Cortex of kidney (tissue), 1 donor: ENCODE results near the gene CSNK1G3.

Experiments used
- DNase-seq: peaks from one replicate; lab custom pipeline; 2025; lab: John Stamatoyannopoulos, UW

The CSNK1G3 gene

DNA sequence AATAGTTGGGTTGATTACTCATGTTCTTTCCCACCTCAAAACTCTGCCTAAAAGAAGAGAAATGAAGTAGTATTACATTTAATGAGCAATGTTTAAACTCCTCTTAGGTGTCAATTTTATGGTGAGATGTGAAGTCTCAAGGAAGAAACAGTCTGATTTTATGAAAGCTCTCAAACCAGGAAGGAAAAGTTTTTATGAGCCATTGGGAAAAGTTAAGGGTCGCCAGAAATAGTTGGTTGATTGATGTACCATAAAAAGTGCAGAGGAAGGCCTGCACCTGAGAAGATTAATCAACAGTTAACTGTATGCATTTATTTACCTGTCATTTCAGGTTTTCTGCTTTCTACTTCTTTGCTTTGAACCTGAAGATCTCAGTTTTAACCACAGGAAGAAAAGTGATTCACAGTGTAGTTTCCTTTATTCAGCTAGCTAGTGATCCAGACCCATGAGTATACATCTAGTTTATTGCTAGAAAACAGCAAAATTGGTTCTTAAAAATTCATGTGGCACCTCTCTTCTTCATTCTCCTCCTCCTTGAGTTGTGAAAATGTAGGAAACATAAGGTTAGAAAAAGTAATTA is 133.1 kb downstream of the CSNK1G3 start:
- no peak for DNase-seq

DNA sequence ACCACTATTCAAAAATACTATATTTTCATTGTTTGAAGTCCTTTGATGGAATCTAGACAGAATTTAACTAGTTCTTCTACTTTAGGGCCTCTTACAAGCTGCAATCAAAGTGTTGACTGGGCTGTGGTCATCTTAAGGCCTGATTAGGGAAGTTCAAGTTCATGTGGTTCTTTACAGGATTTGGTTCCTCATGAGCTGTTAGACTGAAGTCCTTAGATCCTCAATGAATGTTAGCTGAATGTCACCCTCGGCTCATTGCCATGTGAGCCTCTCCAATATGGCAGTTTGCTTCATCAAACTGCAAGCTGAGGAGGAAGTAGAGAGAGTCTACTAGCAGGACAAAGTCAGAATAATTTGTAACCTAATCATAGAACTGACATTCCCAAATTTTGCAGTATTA is 135.1 kb downstream of the CSNK1G3 start:
- DNase-seq = no peak

DNA sequence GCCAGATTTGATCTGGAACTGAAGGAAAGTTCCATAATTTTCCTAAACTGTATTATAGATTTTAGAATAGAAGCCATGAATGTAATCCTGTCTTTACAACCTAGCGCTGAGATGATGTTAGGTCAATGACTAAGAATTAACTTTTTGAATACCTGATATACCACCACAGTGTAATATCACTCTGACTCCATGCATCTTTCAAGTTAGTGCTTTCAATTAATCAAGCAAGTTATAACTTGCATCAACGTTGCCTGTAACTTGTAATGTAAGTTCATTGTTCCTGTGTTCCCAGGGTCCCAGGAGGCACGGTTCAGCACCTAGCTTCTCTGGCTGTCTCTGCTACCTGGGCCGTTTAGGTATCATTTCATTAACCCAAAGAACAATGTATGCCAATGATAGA is 139.3 kb downstream of the CSNK1G3 start:
- no peak for DNase-seq

GRCh38 chr5:123659011-123659410 is 147.0 kb downstream of the CSNK1G3 start:
- DNase-seq = no peak

GRCh38 chr5:123659495-123659894 is 147.5 kb downstream of the CSNK1G3 start:
- no peak for DNase-seq

DNA sequence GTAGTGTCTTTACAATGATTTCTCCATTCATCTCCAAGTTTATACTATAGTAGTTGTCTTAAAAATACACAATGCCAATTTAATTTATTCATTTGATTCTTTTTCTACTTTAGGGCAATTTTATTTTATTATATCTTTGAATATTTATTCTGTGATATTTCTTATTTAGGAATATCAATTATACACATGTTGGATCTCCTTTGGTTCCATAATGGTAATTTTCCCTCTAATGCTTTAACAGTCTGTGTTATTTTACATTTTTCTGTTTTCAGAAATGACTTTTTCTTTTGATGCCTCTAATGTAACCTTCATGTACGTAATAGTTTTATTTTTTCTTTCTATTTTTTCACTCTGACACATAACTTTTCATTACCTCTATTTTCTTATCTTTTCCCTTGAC is 153.0 kb downstream of the CSNK1G3 start:
- DNase-seq = no peak

GRCh38 chr5:123665822-123666371 is 153.9 kb downstream of the CSNK1G3 start:
- DNase-seq = no peak
